Kidney (tissue), 14 donors: ENCODE measurements around the gene PLXNA2. TPM values are rescaled to one million over a fixed set of nuclear protein-coding genes. Genes with fewer than 3 reads are reported as not detected.

ENCODE experiments used
- DNase-seq, 5 donors: peaks; one replicate each; pipeline ENCODE4 v3.0.0-alpha.2; 2013 to 2020
- FAIRE-seq: peaks from 2 replicates; lab custom pipeline; 2012; peaks lifted over from hg19 to GRCh38; lab: Jason Lieb, UNC
- H3K27ac ChIP-seq, 2 donors: one replicate each; pipeline ENCODE4 v1.7.0; 2013; ENCODE audit warnings: low read depth in 2 of 2, low read length in 2 of 2, inconsistent platforms in 1 of 2
- H3K27me3 ChIP-seq: one replicate; pipeline ENCODE4 v1.7.1; 2013; ENCODE audit warnings: low read length, inconsistent platforms; ENCODE audit not compliant: control insufficient read depth, insufficient read depth
- H3K36me3 ChIP-seq, 3 donors: one replicate each; pipeline versions ENCODE4 v1.7.0 to v1.7.1; 2013; ENCODE audit warnings: low read length in 3 of 3, control low read depth in 1 of 3, inconsistent platforms in 1 of 3; ENCODE audit not compliant: insufficient read depth in 3 of 3, control insufficient read depth in 2 of 3
- H3K4me1 ChIP-seq, 3 donors: one replicate each; pipeline versions ENCODE4 v1.7.0 to v1.7.1; 2013; ENCODE audit warnings: low read length in 3 of 3, inconsistent platforms in 1 of 3, low read depth in 1 of 3; ENCODE audit not compliant: control insufficient read depth in 2 of 3, insufficient read depth in 2 of 3
- H3K4me3 ChIP-seq, 3 donors: one replicate each; pipeline versions ENCODE4 v1.7.0 to v1.8.1; 2013; ENCODE audit warnings: low read length in 3 of 3, control low read depth in 1 of 3, inconsistent platforms in 1 of 3
- H3K9ac ChIP-seq, 3 donors: one replicate each; pipeline versions ENCODE4 v1.7.0 to v1.7.1; 2013; ENCODE audit warnings: low read length in 3 of 3, control low read depth in 1 of 3, inconsistent platforms in 1 of 3
- H3K9me3 ChIP-seq, 3 donors: one replicate each; pipeline versions ENCODE4 v1.7.0 to v1.7.1; 2013; ENCODE audit warnings: low read length in 3 of 3, control low read depth in 1 of 3, inconsistent platforms in 1 of 3; ENCODE audit not compliant: control insufficient read depth in 2 of 3, insufficient read depth in 1 of 3
- intact Hi-C: fragments of 100-400 bp; cut with DNase I; formaldehyde crosslinking; loops from one replicate; pipeline ENCODE4 v1.11.1; 2022
- polyA plus RNA-seq: library from polyadenylated mRNA; stranded (reverse); fragments of 350-450 nt; fragmentation: Illumina TruSeq; extraction: RNeasy Lipid Tissue Mini Kit (QIAGEN cat#74804); gene quantifications from one replicate; pipeline ENCODE4 v1.2.3, GENCODE V29; 2014; ENCODE audit warnings: low read depth, low replicate concordance; ENCODE audit not compliant: insufficient read depth
- total RNA-seq: library from RNA; stranded (reverse); fragmentation: NEBNext Ultra II Directional; extraction: Animal tissue kit (Norgen Biotek cat#: 25700); gene quantifications from one replicate; pipeline ENCODE4 v1.2.1, GENCODE V29; 2021
- TF ChIP-seq, protein P1 (sequence below): IDR thresholded peaks from 3 replicates; pipeline ENCODE4 v1.5.1; 2012; ENCODE audit warnings: mild to moderate bottlenecking, moderate library complexity, borderline replicate concordance; ENCODE audit not compliant: insufficient read depth; ENCODE audit errors: extremely low read depth
- donor health status: control.
- donor health status: control.
- donor health status: control.
- donor health status: control.
- donor health status: control.
- donor health status: DM: yes; HTN: yes; CAD: no.
- donor health status: Normal renal cell carcinoma (clear cell type).

Gene PLXNA2
- total and polyA plus RNA-seq, 2 donors from 2014 or later = 2.4 to 27.9 TPM

DNA sequence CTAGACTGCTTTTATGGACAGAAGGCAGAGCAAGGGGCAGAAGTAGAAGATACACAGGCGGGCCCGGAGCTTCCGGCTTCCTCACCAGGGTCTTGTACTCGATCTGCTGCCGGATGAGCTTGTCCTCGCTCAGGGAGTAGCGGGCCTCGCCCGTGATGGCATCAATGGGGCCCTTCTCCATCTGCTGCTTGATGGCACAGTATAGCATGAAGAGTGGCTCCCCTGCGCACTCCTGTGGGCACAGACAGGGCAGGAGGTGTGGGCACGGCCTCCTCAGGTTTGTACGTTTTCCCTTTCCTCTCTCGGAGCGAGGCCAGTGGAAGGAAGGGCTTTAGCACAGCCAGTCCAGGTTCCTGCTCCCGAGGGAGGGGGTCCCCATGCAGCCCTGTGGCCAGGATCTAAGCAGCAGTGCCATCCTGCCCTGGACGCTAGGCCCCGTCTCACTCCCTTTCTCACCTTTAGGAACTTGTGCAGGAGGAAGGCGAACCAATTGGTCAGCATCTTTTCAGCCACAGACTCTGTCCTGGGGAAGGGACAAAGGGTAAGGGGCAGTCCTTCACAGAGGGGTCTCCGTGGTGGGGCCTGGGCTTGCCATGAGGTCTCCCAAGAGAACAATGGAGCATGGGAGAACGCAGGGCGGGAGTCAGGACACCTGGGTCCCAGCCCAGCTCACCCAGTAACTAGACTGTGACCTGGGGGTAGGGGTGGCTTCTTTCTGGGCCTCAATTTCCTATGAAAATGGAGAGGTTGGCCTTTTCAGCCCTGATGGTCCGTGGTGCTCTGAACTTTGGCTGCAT is 204.4 kb downstream of the PLXNA2 start:
- no peak overlapping the region for H3K4me3 ChIP-seq

DNA sequence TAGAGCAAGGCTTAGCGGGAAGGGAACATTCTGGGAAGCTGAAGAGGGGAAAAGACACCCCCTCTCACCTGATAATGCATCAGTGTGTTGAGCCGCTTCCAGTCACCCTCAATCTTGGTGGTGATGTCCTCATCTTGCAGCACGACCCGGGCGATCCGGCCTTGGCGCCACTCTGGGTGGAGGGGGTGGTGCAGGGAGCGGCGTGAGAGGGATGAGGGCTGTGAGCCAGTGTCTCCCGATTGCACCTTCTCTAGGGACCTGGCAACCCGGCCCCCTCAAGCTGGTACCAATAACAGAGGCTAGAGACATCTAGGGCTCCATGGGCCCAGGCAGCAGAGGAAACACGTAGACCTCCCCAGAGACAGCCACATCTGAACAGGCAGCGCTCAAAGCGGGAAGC is 205.9 kb downstream of the PLXNA2 start:
- H3K27ac ChIP-seq = no peak overlapping the region
- H3K9me3 ChIP-seq = no peaks in the 10 kb centered on the region
- H3K9ac ChIP-seq = no peak overlapping the region
- intact Hi-C loops = no loop called here
- no peak for DNase-seq
- no peak overlapping the region for H3K4me3 ChIP-seq
- FAIRE-seq = no peak
- H3K4me1 ChIP-seq = no peaks in the 10 kb centered on the region
- H3K27me3 ChIP-seq = no peaks in the 10 kb centered on the region
- H3K36me3 ChIP-seq = peaks cover 0 to 21% (median 7%) of the 10 kb centered on the region in 3 donors
- TF ChIP-seq, protein P1, sequence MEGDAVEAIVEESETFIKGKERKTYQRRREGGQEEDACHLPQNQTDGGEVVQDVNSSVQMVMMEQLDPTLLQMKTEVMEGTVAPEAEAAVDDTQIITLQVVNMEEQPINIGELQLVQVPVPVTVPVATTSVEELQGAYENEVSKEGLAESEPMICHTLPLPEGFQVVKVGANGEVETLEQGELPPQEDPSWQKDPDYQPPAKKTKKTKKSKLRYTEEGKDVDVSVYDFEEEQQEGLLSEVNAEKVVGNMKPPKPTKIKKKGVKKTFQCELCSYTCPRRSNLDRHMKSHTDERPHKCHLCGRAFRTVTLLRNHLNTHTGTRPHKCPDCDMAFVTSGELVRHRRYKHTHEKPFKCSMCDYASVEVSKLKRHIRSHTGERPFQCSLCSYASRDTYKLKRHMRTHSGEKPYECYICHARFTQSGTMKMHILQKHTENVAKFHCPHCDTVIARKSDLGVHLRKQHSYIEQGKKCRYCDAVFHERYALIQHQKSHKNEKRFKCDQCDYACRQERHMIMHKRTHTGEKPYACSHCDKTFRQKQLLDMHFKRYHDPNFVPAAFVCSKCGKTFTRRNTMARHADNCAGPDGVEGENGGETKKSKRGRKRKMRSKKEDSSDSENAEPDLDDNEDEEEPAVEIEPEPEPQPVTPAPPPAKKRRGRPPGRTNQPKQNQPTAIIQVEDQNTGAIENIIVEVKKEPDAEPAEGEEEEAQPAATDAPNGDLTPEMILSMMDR = no peak

More for the DNA sequence above, 204.4 kb downstream of the PLXNA2 start:
- peaks cover 0 to 2% (median 2%) of the 10 kb centered on the region in 3 donors for H3K4me1 ChIP-seq
- DNase-seq (no peak), FAIRE-seq (no peak)
- H3K27me3 ChIP-seq = no peaks in the 10 kb centered on the region
- no peaks in the 10 kb centered on the region for H3K9me3 ChIP-seq
- H3K36me3 ChIP-seq = peaks cover 2 to 20% (median 7%) of the 10 kb centered on the region in 3 donors
- no peak overlapping the region for H3K9ac ChIP-seq
- TF ChIP-seq, protein P1 = no peak
- H3K27ac ChIP-seq = no peak overlapping the region
- intact Hi-C loops = no loop called here

DNA sequence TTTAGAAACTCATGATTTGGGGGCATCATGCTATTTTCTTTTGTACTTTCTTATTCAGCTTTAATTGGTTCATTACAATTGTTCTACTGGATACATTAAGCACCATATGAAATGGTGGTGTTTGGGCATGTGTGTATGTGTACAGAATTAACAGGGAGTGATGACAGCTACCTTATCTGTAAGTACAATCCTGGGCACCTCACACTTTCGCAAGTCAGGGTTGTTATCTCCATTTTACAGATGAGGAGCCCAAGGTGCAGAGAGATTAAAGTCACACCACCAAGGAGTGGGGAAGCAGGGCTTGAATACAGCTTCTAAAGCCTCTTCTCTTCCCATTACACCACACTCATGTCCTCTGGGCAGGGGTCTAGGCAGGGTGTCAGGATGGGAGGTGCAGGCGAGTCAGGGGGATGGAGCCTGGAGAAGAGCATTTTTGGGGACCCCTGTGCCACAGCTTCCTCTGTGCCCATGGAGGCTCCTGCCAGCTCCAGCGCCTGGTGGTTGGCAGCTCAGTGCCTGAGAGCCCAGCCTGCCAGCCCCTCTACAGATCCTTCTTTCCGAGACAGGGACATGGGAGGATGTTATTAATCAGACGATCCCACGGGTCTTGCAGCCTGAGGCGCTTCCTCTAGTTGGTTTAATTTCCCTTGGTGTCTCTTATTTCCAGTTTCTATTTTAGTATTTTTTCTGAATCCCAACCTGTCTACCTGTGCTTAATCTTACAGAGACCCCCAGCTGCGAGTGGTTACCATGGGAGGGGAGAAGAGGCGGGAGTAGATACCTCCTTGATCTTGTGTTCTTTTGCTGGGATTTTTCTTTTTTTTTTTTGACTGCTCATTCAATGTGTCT is 207.0 kb downstream of the PLXNA2 start:
- Histone ChIP-seq H3K36me3 (peaks cover 0 to 21% (median 10%) of the 10 kb centered on the region in 3 donors), H3K4me3 (no peak overlapping the region), H3K27ac (no peak overlapping the region), H3K9ac (no peak overlapping the region), H3K4me1 (no peaks in the 10 kb centered on the region), H3K9me3 (no peaks in the 10 kb centered on the region), H3K27me3 (no peaks in the 10 kb centered on the region)
- no peak for DNase-seq
- FAIRE-seq = no peak
- TF ChIP-seq, protein P1 = no peak
- intact Hi-C loops = no loop called here
